Stimulated activated naive B cell treated with anti-CD40 and anti-IgM and Interleukin-4, amounts not matched to agents 10 μg/mL and 1 μg/mL and 100 μg/mL, for 72 hours (primary cell): Measurements from ENCODE around the gene CD9.
A peak's percentile ranks its signal among the peaks of the same experiment; 100 is the strongest.

Source experiments
- ATAC-seq, 2 donors: fragments of 150-1000 bp; cut with Tn5 transposase; replicated peaks; 2 replicates each; pipeline ENCODE4 v1.10.0; 2021; ENCODE audit warnings: moderate library complexity in 1 of 2
- DNase-seq: peaks from one replicate; pipeline ENCODE4 v3.0.0; 2021
- H3K27ac Mint-ChIP-seq: one replicate; pipeline ENCODE4 v1.8.0; 2022; ENCODE audit warnings: mild to moderate bottlenecking, mixed read lengths
- H3K27me3 Mint-ChIP-seq, 2 donors: one replicate each; pipeline ENCODE4 v1.8.0; 2022; ENCODE audit warnings: mixed read lengths in 2 of 2
- H3K36me3 Mint-ChIP-seq, 2 donors: one replicate each; pipeline ENCODE4 v1.8.0; 2022; ENCODE audit warnings: mixed read lengths in 2 of 2, mild to moderate bottlenecking in 1 of 2
- H3K4me1 Mint-ChIP-seq, 2 donors: one replicate each; pipeline ENCODE4 v1.8.0; 2022; ENCODE audit warnings: mixed read lengths in 2 of 2, mild to moderate bottlenecking in 1 of 2
- H3K4me3 Mint-ChIP-seq, 2 donors: one replicate each; pipeline ENCODE4 v1.8.0; 2022; ENCODE audit warnings: mild to moderate bottlenecking in 2 of 2, mixed read lengths in 2 of 2, moderate library complexity in 1 of 2
- H3K9me3 Mint-ChIP-seq, 2 donors: one replicate each; pipeline ENCODE4 v1.8.0; 2022; ENCODE audit warnings: mixed read lengths in 2 of 2, mild to moderate bottlenecking in 1 of 2

Gene CD9

GRCh38 chr12:6279256-6279628, 79.0 kb downstream of the CD9 start:
- Mint-ChIP-seq H3K36me3 (no peaks in the 10 kb centered on the region), H3K9me3 (no peaks in the 10 kb centered on the region), H3K4me3 (peak overlapping the region in 1 of 2 donors; percentile 49), H3K27ac (no peak overlapping the region), H3K27me3 (peaks cover 53 to 61% of the 10 kb centered on the region in 2 donors), H3K4me1 (peaks cover 4 to 6% of the 10 kb centered on the region in 2 donors)
- no peak for DNase-seq
- ATAC-seq: no peak

- Mint-ChIP-seq H3K9me3 (no peaks in the 10 kb centered on the region), H3K27me3 (peaks cover 52 to 61% of the 10 kb centered on the region in 2 donors), H3K36me3 (no peaks in the 10 kb centered on the region), H3K27ac (no peak overlapping the region), H3K4me3 (no peak overlapping the region), H3K4me1 (peaks cover 4 to 6% of the 10 kb centered on the region in 2 donors)
- ATAC-seq (no peak), DNase-seq (no peak)
Observed at GRCh38 chr12:6279631-6280030, 79.4 kb downstream of the CD9 start.

GRCh38 chr12:6280053-6280469, 79.9 kb downstream of the CD9 start:
- no peak overlapping the region for H3K27ac Mint-ChIP-seq
- no peak for DNase-seq
- no peaks in the 10 kb centered on the region for H3K36me3 Mint-ChIP-seq
- no peak for ATAC-seq
- no peak overlapping the region for H3K4me3 Mint-ChIP-seq
- H3K27me3 Mint-ChIP-seq: peaks cover 47 to 58% of the 10 kb centered on the region in 2 donors
- H3K9me3 Mint-ChIP-seq: no peaks in the 10 kb centered on the region
- H3K4me1 Mint-ChIP-seq: peaks cover 4 to 9% of the 10 kb centered on the region in 2 donors

- Mint-ChIP-seq H3K4me1 (peaks cover 5 to 11% of the 10 kb centered on the region in 2 donors), H3K27me3 (peaks cover 47 to 56% of the 10 kb centered on the region in 2 donors), H3K36me3 (no peaks in the 10 kb centered on the region), H3K27ac (no peak overlapping the region), H3K9me3 (no peaks in the 10 kb centered on the region), H3K4me3 (no peak overlapping the region)
- ATAC-seq: no peak
- DNase-seq: no peak
Observed at GRCh38 chr12:6280672-6281071, 80.5 kb downstream of the CD9 start.

- Mint-ChIP-seq H3K36me3 (no peaks in the 10 kb centered on the region), H3K27ac (no peak overlapping the region), H3K4me1 (peaks cover 5 to 11% of the 10 kb centered on the region in 2 donors), H3K9me3 (no peaks in the 10 kb centered on the region), H3K4me3 (no peak overlapping the region), H3K27me3 (peaks cover 47 to 53% of the 10 kb centered on the region in 2 donors)
- ATAC-seq: no peak
- DNase-seq: no peak
Observed at GRCh38 chr12:6281081-6281809, 81.0 kb downstream of the CD9 start.

- Mint-ChIP-seq H3K4me3 (no peak overlapping the region), H3K27ac (no peak overlapping the region), H3K4me1 (peaks cover 5 to 11% of the 10 kb centered on the region in 2 donors)
Observed at GRCh38 chr12:6282453-6282840, 82.2 kb downstream of the CD9 start.

GRCh38 chr12:6284273-6284672, 84.1 kb downstream of the CD9 start:
- Mint-ChIP-seq H3K27ac (no peak overlapping the region), H3K4me3 (no peak overlapping the region), H3K36me3 (no peaks in the 10 kb centered on the region), H3K4me1 (peaks cover 1 to 4% of the 10 kb centered on the region in 2 donors), H3K27me3 (peaks cover 39 to 55% of the 10 kb centered on the region in 2 donors), H3K9me3 (no peaks in the 10 kb centered on the region)
- DNase-seq: no peak
- no peak for ATAC-seq

More at GRCh38 chr12:6282453-6282840, 82.2 kb downstream of the CD9 start:
- H3K36me3 Mint-ChIP-seq: no peaks in the 10 kb centered on the region
- H3K9me3 Mint-ChIP-seq: no peaks in the 10 kb centered on the region
- ATAC-seq (no peak), DNase-seq (no peak)
- H3K27me3 Mint-ChIP-seq: peaks cover 40 to 44% of the 10 kb centered on the region in 2 donors

- DNase-seq: peak; percentile 17
- H3K27ac Mint-ChIP-seq: no peak overlapping the region
- peaks cover 1 to 4% of the 10 kb centered on the region in 2 donors for H3K4me1 Mint-ChIP-seq
- H3K27me3 Mint-ChIP-seq: peaks cover 39 to 53% of the 10 kb centered on the region in 2 donors
- peak; percentile 77 to 91 for ATAC-seq
- no peaks in the 10 kb centered on the region for H3K9me3 Mint-ChIP-seq
- H3K4me3 Mint-ChIP-seq: no peak overlapping the region
- H3K36me3 Mint-ChIP-seq: no peaks in the 10 kb centered on the region
Observed at GRCh38 chr12:6285063-6285477, 84.9 kb downstream of the CD9 start.

- H3K4me1 Mint-ChIP-seq: peaks cover 1 to 4% of the 10 kb centered on the region in 2 donors
- no peak overlapping the region for H3K27ac Mint-ChIP-seq
- H3K4me3 Mint-ChIP-seq: no peak overlapping the region
- no peak for DNase-seq
- peaks cover 34 to 46% of the 10 kb centered on the region in 2 donors for H3K27me3 Mint-ChIP-seq
- H3K9me3 Mint-ChIP-seq: no peaks in the 10 kb centered on the region
- H3K36me3 Mint-ChIP-seq: no peaks in the 10 kb centered on the region
- ATAC-seq: no peak
Observed at GRCh38 chr12:6285532-6286306, 85.5 kb downstream of the CD9 start.
